ENCODE results near the gene ARHGAP8. TPM values are rescaled to one million over a fixed set of nuclear protein-coding genes. Genes with fewer than 3 reads are reported as not detected.

The ARHGAP8 gene
- total and polyA plus RNA-seq, 8 donors = 7.8 to 63.6 (median 11.3) TPM

DNA sequence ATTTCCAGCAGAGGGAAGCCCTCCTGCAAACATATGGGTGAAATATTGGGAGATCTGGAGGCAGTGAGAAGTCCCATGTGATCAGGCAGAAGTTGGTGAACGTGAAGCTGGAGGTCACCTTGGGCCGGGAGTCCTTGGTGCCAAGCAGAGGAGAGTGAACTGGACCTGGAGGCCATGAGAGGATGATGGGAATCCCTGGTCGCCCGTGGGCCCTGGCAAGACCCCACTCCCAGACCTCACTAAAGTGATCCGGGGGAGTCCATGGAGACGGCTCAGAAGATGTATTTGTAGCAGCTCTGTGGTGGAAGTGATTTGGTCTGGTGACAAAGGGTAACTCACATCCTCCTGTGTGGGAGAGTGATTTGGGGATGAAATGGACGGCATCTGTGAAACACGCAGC, 71.0 kb downstream of the ARHGAP8 start:
- Histone ChIP-seq H3K36me3 (peaks cover 0 to 18% (median 4%) of the 10 kb centered on the region in 4 donors), H3K4me3 (no peak overlapping the region), H3K9me3 (no peaks in the 10 kb centered on the region), H3K27me3 (peaks cover 0 to 22% (median 0%) of the 10 kb centered on the region in 3 donors), H3K4me1 (peaks cover 0 to 7% (median 3%) of the 10 kb centered on the region in 4 donors), H3K27ac (no peak overlapping the region)
- intact Hi-C loops (cut with DNase I; ENCODE audit: low total_unique reads) = loop anchor here (10.0 kb wide), 1 partner anchor 271 kb away; no protein-coding TSS in a partner anchor
- DNase-seq = no peak
- TF ChIP-seq POLR2A (IDR thresholded peaks at IDR 0.05) (no peak), EP300 (IDR thresholded peaks at IDR 0.05) (no peak), POLR2AphosphoS5 (IDR thresholded peaks at IDR 0.05) (no peak)
- TF ChIP-seq, protein P1, sequence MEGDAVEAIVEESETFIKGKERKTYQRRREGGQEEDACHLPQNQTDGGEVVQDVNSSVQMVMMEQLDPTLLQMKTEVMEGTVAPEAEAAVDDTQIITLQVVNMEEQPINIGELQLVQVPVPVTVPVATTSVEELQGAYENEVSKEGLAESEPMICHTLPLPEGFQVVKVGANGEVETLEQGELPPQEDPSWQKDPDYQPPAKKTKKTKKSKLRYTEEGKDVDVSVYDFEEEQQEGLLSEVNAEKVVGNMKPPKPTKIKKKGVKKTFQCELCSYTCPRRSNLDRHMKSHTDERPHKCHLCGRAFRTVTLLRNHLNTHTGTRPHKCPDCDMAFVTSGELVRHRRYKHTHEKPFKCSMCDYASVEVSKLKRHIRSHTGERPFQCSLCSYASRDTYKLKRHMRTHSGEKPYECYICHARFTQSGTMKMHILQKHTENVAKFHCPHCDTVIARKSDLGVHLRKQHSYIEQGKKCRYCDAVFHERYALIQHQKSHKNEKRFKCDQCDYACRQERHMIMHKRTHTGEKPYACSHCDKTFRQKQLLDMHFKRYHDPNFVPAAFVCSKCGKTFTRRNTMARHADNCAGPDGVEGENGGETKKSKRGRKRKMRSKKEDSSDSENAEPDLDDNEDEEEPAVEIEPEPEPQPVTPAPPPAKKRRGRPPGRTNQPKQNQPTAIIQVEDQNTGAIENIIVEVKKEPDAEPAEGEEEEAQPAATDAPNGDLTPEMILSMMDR (IDR thresholded peaks at IDR 0.05) = no peak
- 82 to 96% (median 91%) methylated on average over 8 of the region's 8 CpGs for WGBS, 5 donors

DNA sequence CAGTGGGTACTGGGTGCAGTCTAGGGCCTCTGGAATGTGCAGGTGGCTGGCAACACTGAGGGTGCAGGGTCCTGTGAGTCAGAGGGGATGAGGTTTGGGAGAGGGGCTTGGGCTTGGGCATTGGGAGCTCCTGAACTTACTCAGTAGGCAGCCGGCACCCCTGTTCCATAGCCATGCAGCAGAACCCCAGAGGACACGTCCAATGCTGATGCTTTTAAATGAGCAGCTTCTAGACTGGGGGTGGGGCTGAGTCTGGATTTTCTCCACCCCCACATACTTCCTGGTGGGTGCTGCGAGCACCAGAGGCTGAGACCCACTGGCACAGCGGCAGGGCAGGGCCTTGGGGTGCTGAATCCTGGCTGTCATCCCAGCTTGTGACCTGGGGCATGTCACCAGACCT, 71.4 kb downstream of the ARHGAP8 start:
- Histone ChIP-seq H3K27ac (no peak overlapping the region), H3K36me3 (peaks cover 0 to 18% (median 4%) of the 10 kb centered on the region in 4 donors), H3K4me3 (no peak overlapping the region), H3K27me3 (peaks cover 0 to 22% (median 0%) of the 10 kb centered on the region in 3 donors), H3K9me3 (no peaks in the 10 kb centered on the region), H3K4me1 (peaks cover 0 to 7% (median 3%) of the 10 kb centered on the region in 4 donors)
- DNase-seq = no peak
- 64 to 92% (median 91%) methylated on average over 3 to 4 of the region's 4 CpGs for WGBS, 5 donors
- TF ChIP-seq POLR2A (IDR thresholded peaks at IDR 0.05) = no peak
- TF ChIP-seq, protein P1 (IDR thresholded peaks at IDR 0.05) = no peak
- intact Hi-C loops (cut with DNase I; ENCODE audit: low total_unique reads) = loop anchor here (10.0 kb wide), 1 partner anchor 271 kb away; no protein-coding TSS in a partner anchor

DNA sequence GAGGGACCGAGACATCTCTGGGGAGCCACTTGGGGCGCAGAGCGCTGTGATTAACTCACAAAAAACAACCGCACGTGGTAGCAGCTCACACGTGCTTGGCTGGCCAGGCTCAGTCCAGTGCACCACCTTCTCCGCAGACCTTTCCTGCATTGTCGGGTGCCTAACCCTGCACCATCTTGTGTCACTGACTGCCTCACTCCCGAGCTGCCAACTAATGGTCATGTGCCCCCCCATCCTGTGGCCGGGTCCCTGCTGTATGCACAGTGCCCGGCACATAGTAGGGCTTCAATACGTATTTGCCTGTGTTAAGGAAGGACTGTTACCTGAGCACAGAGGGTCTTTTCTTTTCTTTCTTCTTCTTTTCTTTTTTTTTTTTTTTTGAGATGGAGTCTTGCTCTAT, 71.9 kb downstream of the ARHGAP8 start:
- intact Hi-C loops (cut with DNase I; ENCODE audit: low total_unique reads) = loop anchor here (10.0 kb wide), 1 partner anchor 271 kb away; no protein-coding TSS in a partner anchor
- peaks cover 0 to 22% (median 0%) of the 10 kb centered on the region in 3 donors for H3K27me3 ChIP-seq
- 88 to 94% (median 94%) methylated on average over 12 of the region's 12 CpGs for WGBS, 5 donors

DNA sequence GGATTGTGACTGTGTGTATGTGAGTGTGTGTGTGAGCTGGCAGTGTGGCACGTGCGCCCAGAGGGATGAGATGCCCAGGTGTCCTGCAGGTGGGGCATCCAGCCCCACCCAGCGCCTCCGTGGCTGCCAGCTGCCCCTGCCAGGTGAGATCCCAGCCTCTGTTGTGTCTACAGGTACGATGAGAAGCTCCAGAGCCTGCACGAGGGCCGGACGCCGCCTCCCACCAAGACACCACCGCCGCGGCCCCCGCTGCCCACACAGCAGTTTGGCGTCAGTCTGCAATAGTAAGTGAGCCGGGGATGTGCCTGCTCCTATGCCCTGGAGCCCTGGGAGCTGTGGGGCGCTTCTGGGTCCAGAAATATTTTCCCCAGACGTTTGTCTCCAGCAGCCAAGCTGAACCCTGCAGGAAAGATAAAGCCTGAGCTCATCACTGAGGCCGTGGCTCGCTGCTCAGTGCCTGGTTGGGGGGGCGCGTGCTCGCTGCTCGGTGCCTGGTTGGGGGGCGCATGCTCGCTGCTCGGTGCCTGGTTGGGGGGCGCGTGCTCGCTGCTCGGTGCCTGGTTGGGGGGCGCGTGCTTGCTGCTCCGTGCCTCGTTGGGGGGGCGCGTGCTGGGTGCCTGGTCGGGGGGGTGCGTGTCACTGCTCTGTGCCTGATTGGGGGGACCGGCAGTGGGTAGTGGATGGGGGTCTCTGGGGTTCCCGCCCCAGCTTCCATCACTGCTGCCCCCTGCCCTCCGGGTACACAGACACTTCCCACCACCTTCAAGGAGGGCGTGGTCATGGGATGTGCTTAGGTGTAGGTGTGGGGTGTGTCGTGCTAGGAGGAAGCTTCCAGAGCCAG, 73.2 kb downstream of the ARHGAP8 start:
- TF ChIP-seq EP300 (IDR thresholded peaks at IDR 0.05) (no peak), POLR2AphosphoS5 (IDR thresholded peaks at IDR 0.05) (no peak), POLR2A (IDR thresholded peaks at IDR 0.05) (no peak)
- TF ChIP-seq, protein P1 (IDR thresholded peaks at IDR 0.05) = no peak
- 90 to 93% (median 91%) methylated on average over 28 to 43 of the region's 43 CpGs for WGBS, 5 donors
- intact Hi-C loops (cut with DNase I; ENCODE audit: low total_unique reads) = loop anchor here (10.0 kb wide), 1 partner anchor 269 kb away; no protein-coding TSS in a partner anchor

More for the DNA sequence above, 71.9 kb downstream of the ARHGAP8 start:
- H3K4me1 ChIP-seq = peaks cover 0 to 7% (median 3%) of the 10 kb centered on the region in 4 donors
- H3K36me3 ChIP-seq = peaks cover 0 to 18% (median 4%) of the 10 kb centered on the region in 4 donors
- H3K9me3 ChIP-seq = no peaks in the 10 kb centered on the region
- TF ChIP-seq POLR2A (IDR thresholded peaks at IDR 0.05) (no peak), EP300 (IDR thresholded peaks at IDR 0.05) (no peak), POLR2AphosphoS5 (IDR thresholded peaks at IDR 0.05) (no peak)
- TF ChIP-seq, protein P1 (IDR thresholded peaks at IDR 0.05) = no peak
- H3K27ac ChIP-seq = no peak overlapping the region
- no peak for DNase-seq
- no peak overlapping the region for H3K4me3 ChIP-seq

More for the DNA sequence above, 73.2 kb downstream of the ARHGAP8 start:
- Histone ChIP-seq H3K9me3 (no peaks in the 10 kb centered on the region), H3K27ac (no peak overlapping the region), H3K4me3 (no peak overlapping the region), H3K27me3 (peaks cover 0 to 16% (median 0%) of the 10 kb centered on the region in 3 donors), H3K36me3 (peaks cover 0 to 18% (median 4%) of the 10 kb centered on the region in 4 donors), H3K4me1 (peaks cover 0 to 4% (median 1%) of the 10 kb centered on the region in 4 donors)
- no peak for DNase-seq
